ENCODE results near the gene TGFBR1.

DNA sequence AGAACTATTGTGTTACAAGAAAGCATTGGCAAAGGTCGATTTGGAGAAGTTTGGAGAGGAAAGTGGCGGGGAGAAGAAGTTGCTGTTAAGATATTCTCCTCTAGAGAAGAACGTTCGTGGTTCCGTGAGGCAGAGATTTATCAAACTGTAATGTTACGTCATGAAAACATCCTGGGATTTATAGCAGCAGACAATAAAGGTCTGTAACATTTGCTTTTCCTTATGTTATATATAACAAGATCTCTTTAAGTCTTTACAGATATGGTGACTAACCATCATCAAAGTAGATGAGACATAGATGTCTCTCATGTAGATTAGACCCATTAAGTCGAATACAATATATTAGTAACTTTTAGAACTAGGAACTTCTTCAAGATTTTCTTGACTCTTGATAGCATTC, 33.0 kb downstream of the TGFBR1 start:
- no peak for TF ChIP-seq POLR2A (IDR thresholded peaks at IDR 0.05)
- TF ChIP-seq, protein P1, sequence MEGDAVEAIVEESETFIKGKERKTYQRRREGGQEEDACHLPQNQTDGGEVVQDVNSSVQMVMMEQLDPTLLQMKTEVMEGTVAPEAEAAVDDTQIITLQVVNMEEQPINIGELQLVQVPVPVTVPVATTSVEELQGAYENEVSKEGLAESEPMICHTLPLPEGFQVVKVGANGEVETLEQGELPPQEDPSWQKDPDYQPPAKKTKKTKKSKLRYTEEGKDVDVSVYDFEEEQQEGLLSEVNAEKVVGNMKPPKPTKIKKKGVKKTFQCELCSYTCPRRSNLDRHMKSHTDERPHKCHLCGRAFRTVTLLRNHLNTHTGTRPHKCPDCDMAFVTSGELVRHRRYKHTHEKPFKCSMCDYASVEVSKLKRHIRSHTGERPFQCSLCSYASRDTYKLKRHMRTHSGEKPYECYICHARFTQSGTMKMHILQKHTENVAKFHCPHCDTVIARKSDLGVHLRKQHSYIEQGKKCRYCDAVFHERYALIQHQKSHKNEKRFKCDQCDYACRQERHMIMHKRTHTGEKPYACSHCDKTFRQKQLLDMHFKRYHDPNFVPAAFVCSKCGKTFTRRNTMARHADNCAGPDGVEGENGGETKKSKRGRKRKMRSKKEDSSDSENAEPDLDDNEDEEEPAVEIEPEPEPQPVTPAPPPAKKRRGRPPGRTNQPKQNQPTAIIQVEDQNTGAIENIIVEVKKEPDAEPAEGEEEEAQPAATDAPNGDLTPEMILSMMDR (IDR thresholded peaks at IDR 0.05), result no peak
